ENCODE data around the gene DAZAP2.
"Not testable (repeated sequence)": the region's sequence is repeated elsewhere in the genome, so short reads cannot be mapped to it uniquely, and the experiment has no call there.

The DAZAP2 gene

GRCh38 chr12:51270067-51270950 lies 31.7 kb downstream of the DAZAP2 start, which contains the start of gene SMAGP (continued):
- TF ChIP-seq ZNF341 (tag by site-specific recombination; IDR thresholded peaks at IDR 0.05; ENCODE audit: low read depth), result peak; percentile 88
- peak; percentile 35; the same call in 1 of the 2 replicates for TF ChIP-seq ZBTB17 (tag by site-specific recombination; IDR thresholded peaks at IDR 0.05)
- TF ChIP-seq KLF1 (tag by site-specific recombination; IDR thresholded peaks at IDR 0.05), result peak; percentile 48
- no peak for TF ChIP-seq ZNF626 (tag by site-specific recombination; IDR thresholded peaks at IDR 0.05)

GRCh38 chr12:51270951-51271518 lies 32.4 kb downstream of the DAZAP2 start:
- Histone ChIP-seq H3K27ac (ENCODE audit: extremely low read depth, low read depth, low read length) (no peak overlapping the region), H3K9me3 (ENCODE audit: control insufficient read depth, insufficient read depth, low read depth, low read length) (no peaks in the 10 kb centered on the region), H3K4me3 (ENCODE audit: low read depth, low read length) (peak overlapping the region; percentile 68), H3K4me1 (ENCODE audit: control insufficient read depth, insufficient read depth, low read length) (no peaks in the 10 kb centered on the region), H3K36me3 (ENCODE audit: control insufficient read depth in 2 of 2, insufficient read depth in 1 of 2, low read length in 2 of 2) (no peaks in the 10 kb centered on the region)
- TF ChIP-seq ZNF664 (tag by site-specific recombination; IDR thresholded peaks at IDR 0.05) (peak; percentile 95), ZNF580 (tag by site-specific recombination; IDR thresholded peaks at IDR 0.05) (no peak)
- ChIA-PET CTCF (interaction anchor here (0.6 to 1.2 kb wide), 6 partner anchors 10 to 408 kb away, joined by 3 to 10 read pairs (median 4); no protein-coding TSS in a partner anchor), POLR2A (interaction anchor here (0.8 kb wide), 1 partner anchor 11 kb away, joined by 3 read pairs; no protein-coding TSS in a partner anchor)

GRCh38 chr12:51272810-51273209 lies 34.2 kb downstream of the DAZAP2 start:
- H3K36me3 ChIP-seq (ENCODE audit: control insufficient read depth in 2 of 2, insufficient read depth in 1 of 2, low read length in 2 of 2); H3K9me3 ChIP-seq (ENCODE audit: control insufficient read depth, insufficient read depth, low read depth, low read length); H3K4me3 ChIP-seq (ENCODE audit: low read depth, low read length); POLR2A ChIA-PET; H3K4me1 ChIP-seq (ENCODE audit: control insufficient read depth, insufficient read depth, low read length); H3K27ac ChIP-seq (ENCODE audit: extremely low read depth, low read depth, low read length): not testable (repeated sequence)
- TF ChIP-seq ZNF121 (tag by site-specific recombination; IDR thresholded peaks at IDR 0.05) (peak; percentile 51; the same call in 1 of the 2 replicates), SCRT1 (tag by site-specific recombination; IDR thresholded peaks at IDR 0.05; ENCODE audit: borderline replicate concordance) (0 out of 2 replicates have a peak, but pooled peaks have one; percentile 30)
- CTCF ChIA-PET, result interaction anchor here (0.6 kb wide), 1 partner anchor 66 kb away, joined by 3 read pairs; no protein-coding TSS in a partner anchor

GRCh38 chr12:51275088-51275487 lies 36.5 kb downstream of the DAZAP2 start:
- no peak overlapping the region for H3K4me3 ChIP-seq (ENCODE audit: low read depth, low read length)
- no peaks in the 10 kb centered on the region for H3K4me1 ChIP-seq (ENCODE audit: control insufficient read depth, insufficient read depth, low read length)
- no peaks in the 10 kb centered on the region for H3K9me3 ChIP-seq (ENCODE audit: control insufficient read depth, insufficient read depth, low read depth, low read length)
- H3K27ac ChIP-seq (ENCODE audit: extremely low read depth, low read depth, low read length), result no peak overlapping the region
- ChIA-PET CTCF (interaction anchor here (0.6 kb wide), 1 partner anchor 479 kb away, joined by 5 read pairs; no protein-coding TSS in a partner anchor), POLR2A (no interaction called here)
- H3K36me3 ChIP-seq (ENCODE audit: control insufficient read depth in 2 of 2, insufficient read depth in 1 of 2, low read length in 2 of 2), result no peaks in the 10 kb centered on the region
- TF ChIP-seq IKZF3 (tag by site-specific recombination; IDR thresholded peaks at IDR 0.05) (no peak), OVOL3 (tag by site-specific recombination; IDR thresholded peaks at IDR 0.05) (no peak), ZNF76 (tag by site-specific recombination; IDR thresholded peaks at IDR 0.05; ENCODE audit: borderline replicate concordance, low read depth) (no peak), ZNF791 (tag by site-specific recombination; IDR thresholded peaks at IDR 0.05) (no peak), ZNF585B (tag by site-specific recombination; IDR thresholded peaks at IDR 0.05) (no peak), ZNF843 (tag by site-specific recombination; IDR thresholded peaks at IDR 0.05) (no peak), ZNF449 (tag by site-specific recombination; IDR thresholded peaks at IDR 0.05) (no peak), ZSCAN23 (tag by site-specific recombination; IDR thresholded peaks at IDR 0.05) (no peak), RBAK (tag by site-specific recombination; IDR thresholded peaks at IDR 0.05) (no peak), PRDM10 (tag by site-specific recombination; IDR thresholded peaks at IDR 0.05) (peak; percentile 36; the same call in 1 of the 2 replicates), ZNF473 (tag by site-specific recombination; IDR thresholded peaks at IDR 0.05) (no peak), ZNF555 (tag by site-specific recombination; conservative IDR thresholded peaks at IDR 0.05) (no peak)

Data from HEK293 (cell line).